H9 (cell line): ENCODE measurements around the gene LMO1. TPM values are rescaled to one million over a fixed set of nuclear protein-coding genes. Genes with fewer than 3 reads are reported as not detected.

Source experiments
- DNase-seq: peaks from one replicate; pipeline ENCODE4 v3.0.0-alpha.2; 2017
- H2AFZ ChIP-seq: one replicate; pipeline ENCODE4 v1.6.1; 2013; ENCODE audit warnings: mild to moderate bottlenecking, low read length, control low read depth, moderate library complexity
- H2AK5ac ChIP-seq: 2 replicates; pipeline ENCODE4 v1.6.1; 2013; ENCODE audit warnings: low read length, control low read depth, mixed read lengths; ENCODE audit not compliant: insufficient read length
- H2BK120ac ChIP-seq: one replicate; pipeline ENCODE4 v1.6.1; 2013; ENCODE audit warnings: low read depth, mild to moderate bottlenecking, low read length, control low read depth, inconsistent platforms; ENCODE audit not compliant: poor library complexity, severe bottlenecking
- H2BK12ac ChIP-seq: 2 replicates; pipeline ENCODE4 v1.6.1; 2013; ENCODE audit warnings: low read length, control low read depth, mixed read lengths, low read depth; ENCODE audit not compliant: insufficient read length
- H2BK15ac ChIP-seq: 2 replicates; pipeline ENCODE4 v1.6.1; 2013; ENCODE audit warnings: low read depth, low read length, control low read depth
- H2BK20ac ChIP-seq: one replicate; pipeline ENCODE4 v1.6.1; 2013; ENCODE audit warnings: low read depth, mild to moderate bottlenecking, low read length, control low read depth, inconsistent platforms; ENCODE audit not compliant: poor library complexity, severe bottlenecking
- H2BK5ac ChIP-seq: 2 replicates; pipeline ENCODE4 v1.6.1; 2013; ENCODE audit warnings: low read length, control low read depth, mixed read lengths; ENCODE audit not compliant: insufficient read length
- H3K14ac ChIP-seq: 2 replicates; pipeline ENCODE4 v1.6.1; 2013; ENCODE audit warnings: low read length, control low read depth; ENCODE audit not compliant: insufficient read depth
- H3K18ac ChIP-seq: 2 replicates; pipeline ENCODE4 v1.6.1; 2013; ENCODE audit warnings: low read depth, mild to moderate bottlenecking, mixed read lengths, low read length, control low read depth; ENCODE audit not compliant: insufficient read length
- H3K23ac ChIP-seq: 2 replicates; pipeline ENCODE4 v1.6.1; 2013; ENCODE audit warnings: low read length, control low read depth, mixed read lengths, low read depth; ENCODE audit not compliant: insufficient read length
- H3K23me2 ChIP-seq: 2 replicates; pipeline ENCODE4 v1.6.1; 2013; ENCODE audit warnings: low read depth, mild to moderate bottlenecking, mixed read lengths, low read length, control low read depth; ENCODE audit not compliant: insufficient read length, poor library complexity, severe bottlenecking
- H3K27ac ChIP-seq: 2 replicates; pipeline ENCODE4 v1.5.1; 2013; ENCODE audit warnings: low read length, control low read depth, mixed read lengths, low read depth; ENCODE audit not compliant: insufficient read length
- H3K27me3 ChIP-seq: 2 replicates; pipeline ENCODE4 v1.6.1; 2013; ENCODE audit warnings: low read length, control low read depth, inconsistent platforms; ENCODE audit not compliant: insufficient read depth
- H3K4ac ChIP-seq: 2 replicates; pipeline ENCODE4 v1.6.1; 2013; ENCODE audit warnings: low read depth, mild to moderate bottlenecking, control low read depth, inconsistent platforms, low read length, moderate library complexity
- H3K4me1 ChIP-seq: 2 replicates; pipeline ENCODE4 v1.6.1; 2013; ENCODE audit warnings: low read length, control low read depth, inconsistent platforms; ENCODE audit not compliant: insufficient read depth
- H3K4me2 ChIP-seq: 2 replicates; pipeline ENCODE4 v1.6.1; 2013; ENCODE audit warnings: low read length, control low read depth, mixed read lengths; ENCODE audit not compliant: insufficient read length, insufficient read depth
- H3K56ac ChIP-seq: 2 replicates; pipeline ENCODE4 v1.6.1; 2013; ENCODE audit warnings: low read depth, mild to moderate bottlenecking, mixed read lengths, low read length, control low read depth; ENCODE audit not compliant: insufficient read length
- H3K79me1 ChIP-seq: 2 replicates; pipeline ENCODE4 v1.6.1; 2013; ENCODE audit warnings: low read depth, mild to moderate bottlenecking, moderate library complexity, low read length, control low read depth, inconsistent platforms; ENCODE audit not compliant: insufficient read depth, poor library complexity, severe bottlenecking
- H3K79me2 ChIP-seq: 2 replicates; pipeline ENCODE4 v1.6.1; 2013; ENCODE audit warnings: low read length, control low read depth, inconsistent platforms; ENCODE audit not compliant: insufficient read depth
- H3K9ac ChIP-seq: 2 replicates; pipeline ENCODE4 v1.6.1; 2013; ENCODE audit warnings: low read length, control low read depth, mixed read lengths; ENCODE audit not compliant: insufficient read length; ENCODE audit errors: extremely low read depth
- H3K9me3 ChIP-seq: one replicate; pipeline ENCODE4 v1.6.1; 2013; ENCODE audit warnings: low read depth, low read length, inconsistent platforms; ENCODE audit not compliant: control insufficient read depth
- H3T11ph ChIP-seq: one replicate; pipeline ENCODE4 v1.6.1; 2013; ENCODE audit warnings: mild to moderate bottlenecking, low read length, control low read depth, inconsistent platforms
- H4K20me1 ChIP-seq: one replicate; pipeline ENCODE4 v1.6.1; 2013; ENCODE audit not compliant: control insufficient read depth, insufficient read length, insufficient read depth
- H4K5ac ChIP-seq: 2 replicates; pipeline ENCODE4 v1.6.1; 2013; ENCODE audit warnings: low read depth, mild to moderate bottlenecking, mixed read lengths, low read length, control low read depth; ENCODE audit not compliant: insufficient read length
- H4K8ac ChIP-seq: replicated peaks from 2 replicates; pipeline ENCODE4 v1.6.1; 2013; ENCODE audit warnings: low read length, control low read depth, mixed read lengths, low read depth; ENCODE audit not compliant: insufficient read length
- H4K91ac ChIP-seq: 2 replicates; pipeline ENCODE4 v1.6.1; 2013; ENCODE audit warnings: low read depth, mild to moderate bottlenecking, moderate library complexity, mixed read lengths, low read length, control low read depth; ENCODE audit not compliant: insufficient read length
- H3K27ac Mint-ChIP-seq, 3 experiments: 2 replicates in 2 of 3; 3 replicates in 1 of 3; pipeline ENCODE4 v1.8.0; 2020 to 2021; ENCODE audit warnings: mixed read lengths in 3 of 3, mild to moderate bottlenecking in 1 of 3, moderate library complexity in 1 of 3
- H3K27me3 Mint-ChIP-seq: 2 replicates; pipeline ENCODE4 v1.8.0; 2021; ENCODE audit warnings: low read depth, mild to moderate bottlenecking, moderate library complexity, mixed read lengths
- H3K36me3 Mint-ChIP-seq, 3 experiments: 2 replicates in 2 of 3; 3 replicates in 1 of 3; pipeline ENCODE4 v1.8.0; 2020 to 2021; ENCODE audit warnings: low read depth in 3 of 3, mixed read lengths in 3 of 3; ENCODE audit not compliant: insufficient read depth in 1 of 3
- H3K4me1 Mint-ChIP-seq, 2 experiments: 2 replicates each; pipeline ENCODE4 v1.8.0; 2020; ENCODE audit warnings: mixed read lengths in 2 of 2
- H3K4me3 Mint-ChIP-seq, 2 experiments: 2 replicates in 1 of 2; 3 replicates in 1 of 2; pipeline ENCODE4 v1.8.0; 2020 to 2021; ENCODE audit warnings: mild to moderate bottlenecking in 2 of 2, mixed read lengths in 2 of 2, moderate library complexity in 1 of 2
- H3K9me3 Mint-ChIP-seq, 2 experiments: 2 replicates in 1 of 2; 3 replicates in 1 of 2; pipeline ENCODE4 v1.8.0; 2020; ENCODE audit warnings: mild to moderate bottlenecking in 2 of 2, mixed read lengths in 2 of 2, moderate library complexity in 1 of 2
- CTCF ChIP-seq: fragments of 200-600 bp; sonication (generic); conservative IDR thresholded peaks from 3 replicates; pipeline ENCODE4 v1.8.0; 2021; ENCODE audit warnings: antibody characterized with exemption, mild to moderate bottlenecking
- WGBS: extraction: QIAGEN DNeasy Blood & Tissue Kit; methylation state at CpG from one replicate; pipeline ENCODE4 v1.1.7; 2013; ENCODE audit warnings: missing lambda C conversion rate, low lambda C conversion rate, mixed read lengths; ENCODE audit not compliant: insufficient read length; ENCODE audit errors: extremely low coverage; 5-methylcytosine and 5-hydroxymethylcytosine counted together
- total RNA-seq: library from RNA; stranded (reverse); gene quantifications from 2 replicates; pipeline ENCODE4 v1.2.1, GENCODE V29; 2021

LMO1 gene
- total RNA-seq, 1 experiment from 2014 or later: 0.50 TPM

- Mint-ChIP-seq H3K4me3 (peak overlapping the region; percentile 14 to 66; a peak in 2 of 5 replicates), H3K4me1 (peaks cover 8 to 24% of the 10 kb centered on the region in 2 experiments; a peak in 3 of 4 replicates), H3K9me3 (no peaks in the 10 kb centered on the region; a peak in 2 of 5 replicates), H3K27ac (no peak overlapping the region), H3K27me3 (peaks cover 93% of the 10 kb centered on the region), H3K36me3 (no peaks in the 10 kb centered on the region; a peak in 1 of 7 replicates)
- H3K4me1 ChIP-seq: no peaks in the 10 kb centered on the region
- no peak overlapping the region for H2AK5ac ChIP-seq
- no peak overlapping the region for H2BK12ac ChIP-seq
- no peak overlapping the region for H3K4ac ChIP-seq
- peaks cover 54% of the 10 kb centered on the region for H3K27me3 ChIP-seq
- no peak for TF ChIP-seq CTCF
- no peak overlapping the region for H3K9ac ChIP-seq
- H2BK120ac ChIP-seq: no peak overlapping the region
- peak overlapping the region; percentile 50 for H3K4me2 ChIP-seq
- no peak overlapping the region for H3T11ph ChIP-seq
- DNase-seq: no peak
- H3K56ac ChIP-seq: no peak overlapping the region
- H3K14ac ChIP-seq: no peak overlapping the region
- no peak overlapping the region for H4K8ac ChIP-seq
- no peak overlapping the region for H2BK5ac ChIP-seq
- no peak overlapping the region for H2BK20ac ChIP-seq
- no peak overlapping the region for H3K23ac ChIP-seq
- no peak overlapping the region for H2AFZ ChIP-seq
- no peak overlapping the region for H4K5ac ChIP-seq
- no peak overlapping the region for H2BK15ac ChIP-seq
- no peaks in the 10 kb centered on the region for H3K79me2 ChIP-seq
- no CpG with 5 or more reads among the region's 5 CpGs for WGBS
- no peak overlapping the region for H4K91ac ChIP-seq
- H3K79me1 ChIP-seq: no peaks in the 10 kb centered on the region
- H3K9me3 ChIP-seq: no peaks in the 10 kb centered on the region
- no peak overlapping the region for H3K27ac ChIP-seq
- H4K20me1 ChIP-seq: no peaks in the 10 kb centered on the region
- H3K18ac ChIP-seq: no peak overlapping the region
- H3K23me2 ChIP-seq: peaks cover 14% of the 10 kb centered on the region
Measured at GRCh38 chr11:8267280-8267679, 3.6 kb upstream of the LMO1 start.
